Brain microvascular endothelial cell (primary cell): ENCODE results near the gene ABHD12.

Experiments used
- DNase-seq: peaks from one replicate; pipeline ENCODE4 v3.0.0-alpha.2; 2020
- H3K27ac ChIP-seq: fragments of 250-450 bp; sonication (Bioruptor Pico); 2 replicates; pipeline ENCODE4 v1.5.1; 2020; ENCODE audit warnings: mild to moderate bottlenecking, moderate library complexity
- H3K27me3 ChIP-seq: fragments of 250-450 bp; sonication (Bioruptor Pico); replicated peaks from 2 replicates; pipeline ENCODE4 v1.5.1; 2020; ENCODE audit warnings: mild to moderate bottlenecking
- H3K36me3 ChIP-seq: fragments of 250-450 bp; sonication (Bioruptor Pico); replicated peaks from 2 replicates; pipeline ENCODE4 v1.5.1; 2020; ENCODE audit warnings: mild to moderate bottlenecking
- H3K4me3 ChIP-seq: 2 replicates; pipeline ENCODE4 v1.5.1; 2011; ENCODE audit warnings: low read depth, mild to moderate bottlenecking, control low read depth, low read length, moderate library complexity
- CTCF ChIP-seq: IDR thresholded peaks from 2 replicates; pipeline ENCODE4 v1.5.1; 2011; ENCODE audit warnings: low read depth, mild to moderate bottlenecking, moderate library complexity, low read length, control low read depth, inconsistent platforms; ENCODE audit errors: missing control alignments
- in situ Hi-C: cut with HindIII; loops from 2 replicates; pipeline ENCODE4 v1.10.0; 2017; ENCODE audit warnings: low sequenced_read_pairs, low pct_ligation_motif_present

ABHD12 gene

GRCh38 chr20:25300496-25301170 lies 90.0 kb downstream of the ABHD12 start:
- DNase-seq, result peak; percentile 38
- Histone ChIP-seq H3K36me3 (peaks cover 42% of the 10 kb centered on the region), H3K27ac (peak overlapping the region; percentile 35), H3K4me3 (no peak overlapping the region), H3K27me3 (no peaks in the 10 kb centered on the region)
- peak; percentile 57 for TF ChIP-seq CTCF
- in situ Hi-C loops, result no loop called here

GRCh38 chr20:25299806-25300205 lies 90.8 kb downstream of the ABHD12 start:
- Histone ChIP-seq H3K27me3 (no peaks in the 10 kb centered on the region), H3K27ac (peak overlapping the region; percentile 35), H3K4me3 (no peak overlapping the region), H3K36me3 (peaks cover 51% of the 10 kb centered on the region)
- DNase-seq, result peak; percentile 37
- in situ Hi-C loops, result no loop called here
- no peak for TF ChIP-seq CTCF

GRCh38 chr20:25297141-25297905 lies 93.3 kb downstream of the ABHD12 start:
- in situ Hi-C loops, result no loop called here

GRCh38 chr20:25296094-25297093 lies 94.2 kb downstream of the ABHD12 start:
- no peak overlapping the region for H3K4me3 ChIP-seq
- DNase-seq, result no peak
- peak; percentile 61 for TF ChIP-seq CTCF
- in situ Hi-C loops, result no loop called here
- no peak overlapping the region for H3K27ac ChIP-seq
- no peaks in the 10 kb centered on the region for H3K27me3 ChIP-seq
- peaks cover 61% of the 10 kb centered on the region for H3K36me3 ChIP-seq

More at GRCh38 chr20:25297141-25297905, 93.3 kb downstream of the ABHD12 start:
- no peak overlapping the region for H3K4me3 ChIP-seq
- peaks cover 60% of the 10 kb centered on the region for H3K36me3 ChIP-seq
- H3K27ac ChIP-seq, result no peak overlapping the region
- no peaks in the 10 kb centered on the region for H3K27me3 ChIP-seq
- DNase-seq, result no peak
- TF ChIP-seq CTCF, result peak; percentile 0

GRCh38 chr20:25295386-25296093 lies 95.1 kb downstream of the ABHD12 start:
- H3K27ac ChIP-seq, result no peak overlapping the region
- in situ Hi-C loops, result no loop called here
- H3K36me3 ChIP-seq, result peaks cover 68% of the 10 kb centered on the region
- no peak overlapping the region for H3K4me3 ChIP-seq
- no peak for DNase-seq
- peak; percentile 17 for TF ChIP-seq CTCF
- H3K27me3 ChIP-seq, result no peaks in the 10 kb centered on the region
